Measurements from ENCODE around the gene C16orf92. TPM values are rescaled to one million over a fixed set of nuclear protein-coding genes. Genes with fewer than 3 reads are reported as not detected.

The C16orf92 gene
- total and polyA plus RNA-seq, 12 donors: not detected

DNA sequence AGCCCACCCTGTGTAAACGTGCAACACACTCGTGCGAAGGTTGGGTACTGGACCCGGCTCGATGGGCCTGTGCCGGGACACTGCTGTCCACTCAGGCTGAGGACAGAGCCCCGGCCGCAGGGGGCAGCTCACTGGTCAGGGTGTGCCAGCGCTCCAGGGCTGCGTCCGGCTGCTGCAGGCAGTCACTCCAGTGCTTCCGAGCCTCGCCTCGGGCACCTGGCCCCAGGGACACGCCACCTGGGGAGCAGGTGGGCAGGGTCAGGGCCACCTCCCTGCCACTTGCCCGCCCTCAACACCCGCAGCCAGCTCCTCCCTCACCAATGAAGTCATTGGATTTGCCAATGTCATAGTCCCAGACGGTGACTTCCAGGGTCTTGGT, 16.9 kb upstream of the C16orf92 start:
- Histone ChIP-seq H3K9me3 (no peaks in the 10 kb centered on the region), H3K4me3 (no peak overlapping the region), H3K27me3 (peaks cover 19 to 33% (median 30%) of the 10 kb centered on the region in 7 donors), H3K27ac (no peak overlapping the region), H3K4me1 (peaks cover 3 to 19% (median 10%) of the 10 kb centered on the region in 9 donors), H3K36me3 (peaks cover 0 to 37% (median 0%) of the 10 kb centered on the region in 9 donors)
- intact Hi-C loops (cut with DNase I): loop anchor here in 5 of 10 donors (5.0 to 10.0 kb wide), 5 partner anchors 79 to 301 kb away; partner anchors contain the start of genes KCTD13 (in 4 of the 5) and CDIPT (in 2 of the 5)
- 87 to 91% methylated on average over 18 of the region's 18 CpGs for WGBS, 2 donors
- peak in 2 of 8 donors; percentile 5 to 10 for ATAC-seq
- no peak for DNase-seq
- TF ChIP-seq, protein P1, sequence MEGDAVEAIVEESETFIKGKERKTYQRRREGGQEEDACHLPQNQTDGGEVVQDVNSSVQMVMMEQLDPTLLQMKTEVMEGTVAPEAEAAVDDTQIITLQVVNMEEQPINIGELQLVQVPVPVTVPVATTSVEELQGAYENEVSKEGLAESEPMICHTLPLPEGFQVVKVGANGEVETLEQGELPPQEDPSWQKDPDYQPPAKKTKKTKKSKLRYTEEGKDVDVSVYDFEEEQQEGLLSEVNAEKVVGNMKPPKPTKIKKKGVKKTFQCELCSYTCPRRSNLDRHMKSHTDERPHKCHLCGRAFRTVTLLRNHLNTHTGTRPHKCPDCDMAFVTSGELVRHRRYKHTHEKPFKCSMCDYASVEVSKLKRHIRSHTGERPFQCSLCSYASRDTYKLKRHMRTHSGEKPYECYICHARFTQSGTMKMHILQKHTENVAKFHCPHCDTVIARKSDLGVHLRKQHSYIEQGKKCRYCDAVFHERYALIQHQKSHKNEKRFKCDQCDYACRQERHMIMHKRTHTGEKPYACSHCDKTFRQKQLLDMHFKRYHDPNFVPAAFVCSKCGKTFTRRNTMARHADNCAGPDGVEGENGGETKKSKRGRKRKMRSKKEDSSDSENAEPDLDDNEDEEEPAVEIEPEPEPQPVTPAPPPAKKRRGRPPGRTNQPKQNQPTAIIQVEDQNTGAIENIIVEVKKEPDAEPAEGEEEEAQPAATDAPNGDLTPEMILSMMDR (IDR thresholded peaks at IDR 0.05): no peak

DNA sequence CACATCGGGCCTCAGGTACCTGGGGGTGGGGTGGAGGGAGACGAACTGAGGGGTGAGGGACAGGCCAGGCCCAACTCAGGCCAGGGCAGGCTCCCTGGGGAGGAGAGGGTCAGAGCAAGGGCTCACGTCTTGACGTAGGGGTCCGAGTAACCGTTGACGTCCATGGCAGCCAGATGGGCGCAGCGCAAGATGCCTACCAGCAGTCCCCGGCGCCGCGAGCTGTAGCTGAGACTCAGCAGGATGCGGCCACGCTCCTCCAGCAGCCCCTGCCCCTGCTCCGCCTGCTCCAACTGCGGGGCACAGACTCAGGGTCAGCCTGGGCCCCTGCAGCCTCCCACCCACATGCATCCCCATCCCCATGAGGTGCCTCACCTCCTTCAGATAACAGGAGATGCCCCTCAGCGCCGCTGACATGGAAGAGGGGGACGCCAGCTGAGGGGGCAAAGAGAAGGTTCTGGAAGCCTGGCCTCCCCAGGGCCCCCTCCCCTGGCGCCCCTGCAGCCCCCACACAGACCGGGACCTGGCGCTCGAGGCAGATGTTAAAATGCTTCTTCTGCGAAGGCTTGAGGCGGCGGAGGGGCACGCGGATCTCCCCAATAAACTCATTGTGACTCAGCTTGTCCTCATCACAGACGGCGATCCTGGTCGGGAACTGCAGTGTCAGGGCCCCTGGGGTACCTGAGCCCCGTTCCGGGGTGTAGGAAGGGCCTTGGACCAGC, 16.2 kb upstream of the C16orf92 start:
- 80 to 88% methylated on average over 34 of the region's 34 CpGs for WGBS, 2 donors
- DNase-seq (no peak), ATAC-seq (no peak)

DNA sequence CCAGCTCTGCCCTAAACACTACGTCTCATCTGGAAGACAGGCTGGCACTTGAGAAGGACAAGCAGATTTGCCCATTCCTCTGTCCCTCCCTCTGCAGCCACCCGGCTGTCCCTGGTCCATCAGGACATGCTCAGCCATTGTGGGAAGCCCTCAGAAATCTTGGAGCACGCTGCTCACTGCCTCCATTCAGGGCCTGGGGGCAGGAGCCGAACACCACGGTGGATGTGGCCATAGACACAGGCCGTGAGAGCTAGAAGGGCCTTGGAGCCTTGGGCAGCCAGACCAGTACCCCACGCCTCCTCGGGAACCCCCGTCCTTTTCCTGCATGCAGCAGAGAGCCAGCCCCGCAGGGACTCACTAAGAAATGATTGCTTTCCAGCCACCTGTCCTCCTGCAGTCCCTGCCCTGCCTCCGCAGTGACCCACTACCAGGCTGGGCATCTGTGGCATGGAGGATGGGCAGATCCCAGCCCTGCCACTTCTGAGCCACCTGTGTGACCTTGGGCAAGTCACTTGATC, 15.6 kb upstream of the C16orf92 start:
- intact Hi-C loops (cut with DNase I): loop anchor here in 5 of 10 donors (5.0 to 10.0 kb wide), 5 partner anchors 80 to 303 kb away; partner anchors contain the start of genes KCTD13 (in 4 of the 5) and CDIPT (in 2 of the 5)
- TF ChIP-seq, protein P1 (IDR thresholded peaks at IDR 0.05): no peak
- peaks cover 0 to 24% (median 0%) of the 10 kb centered on the region in 9 donors for H3K36me3 ChIP-seq
- 68 to 74% methylated on average over 11 of the region's 11 CpGs for WGBS, 2 donors
- H3K9me3 ChIP-seq: no peaks in the 10 kb centered on the region
- peaks cover 3 to 31% (median 18%) of the 10 kb centered on the region in 9 donors for H3K4me1 ChIP-seq
- DNase-seq (no peak), ATAC-seq (no peak)
- H3K27me3 ChIP-seq: peaks cover 19 to 46% (median 44%) of the 10 kb centered on the region in 7 donors
- H3K27ac ChIP-seq: no peak overlapping the region
- no peak overlapping the region for H3K4me3 ChIP-seq

More for the DNA sequence above, 16.2 kb upstream of the C16orf92 start:
- H3K27ac ChIP-seq: no peak overlapping the region
- intact Hi-C loops (cut with DNase I): loop anchor here in 5 of 10 donors (5.0 to 10.0 kb wide), 5 partner anchors 80 to 302 kb away; partner anchors contain the start of genes KCTD13 (in 4 of the 5) and CDIPT (in 2 of the 5)
- peaks cover 3 to 26% (median 17%) of the 10 kb centered on the region in 9 donors for H3K4me1 ChIP-seq
- no peak overlapping the region for H3K4me3 ChIP-seq
- peaks cover 19 to 41% (median 38%) of the 10 kb centered on the region in 7 donors for H3K27me3 ChIP-seq
- TF ChIP-seq, protein P1 (IDR thresholded peaks at IDR 0.05): no peak
- H3K9me3 ChIP-seq: no peaks in the 10 kb centered on the region
- peaks cover 0 to 30% (median 0%) of the 10 kb centered on the region in 9 donors for H3K36me3 ChIP-seq

DNA sequence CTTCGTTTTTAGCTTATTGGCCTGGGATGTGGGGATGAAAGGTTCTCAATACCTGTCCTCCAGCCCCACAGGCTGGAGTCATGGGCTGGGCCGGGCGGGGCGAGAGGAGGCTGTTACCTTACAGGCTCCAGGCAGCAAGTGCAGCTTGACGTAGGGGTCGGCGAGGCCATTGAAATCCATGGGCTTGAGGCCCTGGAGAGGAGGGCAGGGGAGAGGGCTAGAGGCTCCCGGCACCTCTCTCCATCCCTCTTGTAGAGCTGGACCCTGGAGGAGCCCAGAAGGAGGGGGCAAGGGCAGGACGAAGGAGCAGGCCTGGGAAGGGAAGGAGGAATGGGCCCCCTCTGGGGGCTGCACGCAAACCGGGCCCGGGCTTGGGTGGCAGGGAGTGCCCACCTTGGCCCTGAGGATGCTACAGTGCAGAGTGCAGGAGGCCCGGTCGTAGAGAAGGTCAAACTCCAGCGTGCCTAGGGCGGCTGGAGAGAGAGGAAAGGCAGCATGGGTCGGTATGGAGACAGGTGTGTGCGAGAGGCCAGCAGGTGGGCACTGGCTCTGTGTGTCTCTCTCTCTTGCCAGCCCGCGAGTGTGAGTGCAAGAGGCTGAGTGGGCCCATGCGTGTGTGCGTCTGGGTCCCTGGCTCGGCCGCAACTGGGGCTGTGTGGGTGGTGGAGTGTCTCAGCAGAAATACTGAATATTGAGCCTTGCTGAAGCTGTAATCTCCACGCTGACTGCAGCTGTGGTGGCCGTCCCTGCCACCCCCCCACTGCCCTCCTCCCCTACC, 13.7 kb upstream of the C16orf92 start:
- H3K27me3 ChIP-seq: peaks cover 19 to 52% (median 46%) of the 10 kb centered on the region in 7 donors
- DNase-seq (no peak), ATAC-seq (no peak)
- peaks cover 3 to 31% (median 18%) of the 10 kb centered on the region in 9 donors for H3K4me1 ChIP-seq
- no peak overlapping the region for H3K27ac ChIP-seq
- TF ChIP-seq, protein P1 (IDR thresholded peaks at IDR 0.05): no peak
- H3K36me3 ChIP-seq: peaks cover 0 to 9% (median 0%) of the 10 kb centered on the region in 9 donors
- intact Hi-C loops (cut with DNase I): loop anchor here in 5 of 10 donors (5.0 to 10.0 kb wide), 5 partner anchors 82 to 304 kb away; partner anchors contain the start of genes KCTD13 (in 4 of the 5) and CDIPT (in 2 of the 5)
- 38 to 50% methylated on average over 24 to 26 of the region's 26 CpGs for WGBS, 2 donors
- no peaks in the 10 kb centered on the region for H3K9me3 ChIP-seq
- no peak overlapping the region for H3K4me3 ChIP-seq

Measured in heart right ventricle (tissue), 16 donors.